ENCODE results near the gene PUM2.

Gene PUM2

DNA sequence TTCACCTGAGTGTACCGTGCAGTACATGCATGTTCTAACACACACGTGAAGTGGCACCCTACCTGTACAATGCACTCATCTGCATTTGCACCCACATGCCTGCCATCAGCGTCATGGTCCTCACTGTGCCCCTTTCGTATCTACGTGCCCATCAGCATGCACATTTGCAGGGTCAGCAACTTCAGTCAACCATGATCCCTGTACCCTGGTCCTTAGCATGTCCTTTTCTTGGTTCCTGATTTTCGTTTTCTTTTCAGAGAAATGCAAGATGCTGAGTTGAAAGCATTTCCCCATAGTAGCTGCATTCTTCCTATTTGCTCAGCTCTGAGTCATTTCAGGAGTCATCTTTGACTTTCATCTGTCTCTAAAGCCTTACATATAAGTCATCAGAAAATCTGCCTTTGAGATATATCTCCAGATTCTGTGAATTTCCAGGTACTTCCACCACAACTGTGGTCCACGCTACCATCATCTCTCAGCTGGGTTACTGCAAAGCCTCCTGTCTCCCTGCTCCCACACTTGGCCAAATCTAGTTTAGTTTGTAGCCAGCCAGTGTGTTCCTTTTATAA, 14.7 kb upstream of the PUM2 start:
- Histone ChIP-seq H3K36me3 (no peaks in the 10 kb centered on the region), H3K27ac (no peak overlapping the region), H3K9me3 (no peaks in the 10 kb centered on the region), H3K27me3 (peaks cover 5% of the 10 kb centered on the region), H3K4me3 (ENCODE audit: low read depth in 1 of 2, low read length in 1 of 2) (no peak overlapping the region), H3K4me1 (ENCODE audit: control insufficient read depth in 1 of 2, insufficient read depth in 1 of 2, low read depth in 1 of 2, low read length in 1 of 2) (no peaks in the 10 kb centered on the region)
- TF ChIP-seq, protein P1, sequence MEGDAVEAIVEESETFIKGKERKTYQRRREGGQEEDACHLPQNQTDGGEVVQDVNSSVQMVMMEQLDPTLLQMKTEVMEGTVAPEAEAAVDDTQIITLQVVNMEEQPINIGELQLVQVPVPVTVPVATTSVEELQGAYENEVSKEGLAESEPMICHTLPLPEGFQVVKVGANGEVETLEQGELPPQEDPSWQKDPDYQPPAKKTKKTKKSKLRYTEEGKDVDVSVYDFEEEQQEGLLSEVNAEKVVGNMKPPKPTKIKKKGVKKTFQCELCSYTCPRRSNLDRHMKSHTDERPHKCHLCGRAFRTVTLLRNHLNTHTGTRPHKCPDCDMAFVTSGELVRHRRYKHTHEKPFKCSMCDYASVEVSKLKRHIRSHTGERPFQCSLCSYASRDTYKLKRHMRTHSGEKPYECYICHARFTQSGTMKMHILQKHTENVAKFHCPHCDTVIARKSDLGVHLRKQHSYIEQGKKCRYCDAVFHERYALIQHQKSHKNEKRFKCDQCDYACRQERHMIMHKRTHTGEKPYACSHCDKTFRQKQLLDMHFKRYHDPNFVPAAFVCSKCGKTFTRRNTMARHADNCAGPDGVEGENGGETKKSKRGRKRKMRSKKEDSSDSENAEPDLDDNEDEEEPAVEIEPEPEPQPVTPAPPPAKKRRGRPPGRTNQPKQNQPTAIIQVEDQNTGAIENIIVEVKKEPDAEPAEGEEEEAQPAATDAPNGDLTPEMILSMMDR (IDR thresholded peaks at IDR 0.05) = no peak

DNA sequence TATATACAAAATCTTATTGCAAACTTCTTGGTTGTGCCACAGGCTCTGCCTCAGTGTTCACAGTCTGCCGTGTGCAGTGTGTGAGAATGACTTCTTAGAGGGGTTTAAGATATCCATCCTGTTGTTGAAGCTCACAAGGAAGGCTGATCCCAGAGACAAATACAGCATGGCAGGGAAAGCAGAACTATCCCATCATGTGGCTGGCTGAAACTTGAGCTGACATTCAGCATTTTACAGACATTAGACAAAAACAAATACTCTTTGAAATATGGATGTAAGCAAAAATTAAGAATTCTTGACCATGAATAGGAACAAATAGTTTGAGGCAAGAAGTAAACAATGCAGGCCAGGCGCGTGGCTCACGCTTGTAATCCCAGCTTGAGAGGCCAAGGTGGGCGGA, 12.9 kb upstream of the PUM2 start:
- TF ChIP-seq, protein P1 (IDR thresholded peaks at IDR 0.05) = no peak
- no peak overlapping the region for H3K27ac ChIP-seq
- H3K27me3 ChIP-seq = peaks cover 5% of the 10 kb centered on the region

DNA sequence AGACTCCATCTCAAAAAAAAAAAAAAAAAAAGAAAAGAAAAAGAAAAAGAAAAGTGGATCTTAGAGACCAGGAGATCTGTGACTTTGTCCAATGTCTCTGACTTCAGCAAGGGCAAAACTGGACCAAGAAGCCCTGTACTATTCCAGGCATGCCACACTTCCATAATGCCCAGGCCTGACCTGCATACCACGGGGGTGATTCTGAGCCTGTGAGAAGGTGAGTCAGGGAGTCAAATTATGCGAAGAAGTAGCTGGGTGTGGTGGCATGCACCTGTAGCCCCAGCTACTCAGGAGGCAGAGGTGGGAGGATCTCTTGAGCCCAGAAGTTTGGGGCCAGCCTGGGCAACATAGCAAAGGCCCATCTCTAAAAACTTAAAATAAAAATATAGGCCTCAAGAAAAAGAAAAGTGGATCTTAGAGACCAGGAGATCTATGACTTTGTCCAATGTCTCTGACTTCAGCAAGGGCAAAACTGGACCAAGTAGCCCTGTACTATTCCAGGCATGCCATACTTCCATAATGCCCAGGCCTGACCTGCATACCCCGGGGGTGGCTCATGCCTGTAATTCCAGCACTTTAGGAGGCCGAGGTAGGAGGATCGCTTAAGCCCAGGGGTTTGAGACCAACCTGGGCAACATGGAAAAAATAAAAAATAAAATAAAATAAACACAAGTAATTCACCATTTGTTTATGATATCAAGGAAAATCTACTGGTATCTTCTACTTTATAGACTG, 12.2 kb upstream of the PUM2 start:
- TF ChIP-seq, protein P1 (IDR thresholded peaks at IDR 0.05) = no peak
- H3K4me1 ChIP-seq (ENCODE audit: control insufficient read depth in 1 of 2, insufficient read depth in 1 of 2, low read depth in 1 of 2, low read length in 1 of 2) = peaks cover under 1 to 1% of the 10 kb centered on the region in 2 experiments
- H3K4me3 ChIP-seq (ENCODE audit: low read depth in 1 of 2, low read length in 1 of 2) = no peak overlapping the region
- no peaks in the 10 kb centered on the region for H3K9me3 ChIP-seq
- no peaks in the 10 kb centered on the region for H3K27me3 ChIP-seq
- no peaks in the 10 kb centered on the region for H3K36me3 ChIP-seq
- no peak overlapping the region for H3K27ac ChIP-seq

More for the DNA sequence above, 12.9 kb upstream of the PUM2 start:
- H3K36me3 ChIP-seq = no peaks in the 10 kb centered on the region
- no peak overlapping the region for H3K4me3 ChIP-seq (ENCODE audit: low read depth in 1 of 2, low read length in 1 of 2)
- no peaks in the 10 kb centered on the region for H3K4me1 ChIP-seq (ENCODE audit: control insufficient read depth in 1 of 2, insufficient read depth in 1 of 2, low read depth in 1 of 2, low read length in 1 of 2)
- H3K9me3 ChIP-seq = no peaks in the 10 kb centered on the region

DNA sequence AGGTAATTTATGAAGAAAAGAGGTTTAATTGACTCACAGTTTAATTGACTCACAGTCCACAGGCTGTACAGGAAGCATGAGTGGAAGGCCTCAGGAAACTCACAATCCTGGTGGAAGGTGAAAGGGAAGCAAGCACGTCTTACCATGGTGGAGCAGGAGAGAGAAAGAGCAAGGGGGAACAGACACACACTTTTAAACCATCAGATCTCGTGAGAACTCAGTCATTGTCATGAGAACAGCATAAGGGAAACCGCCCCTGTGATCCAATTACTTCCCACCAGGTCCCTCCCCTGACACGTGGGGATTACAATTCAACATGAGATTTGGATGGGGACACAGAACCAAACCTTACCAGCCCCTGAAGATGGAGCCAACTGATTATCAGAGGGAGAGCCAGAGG, 11.2 kb upstream of the PUM2 start:
- Histone ChIP-seq H3K27me3 (no peaks in the 10 kb centered on the region), H3K27ac (no peak overlapping the region), H3K9me3 (no peaks in the 10 kb centered on the region), H3K36me3 (no peaks in the 10 kb centered on the region), H3K4me3 (ENCODE audit: low read depth in 1 of 2, low read length in 1 of 2) (no peak overlapping the region), H3K4me1 (ENCODE audit: control insufficient read depth in 1 of 2, insufficient read depth in 1 of 2, low read depth in 1 of 2, low read length in 1 of 2) (peaks cover 3 to 5% of the 10 kb centered on the region in 2 experiments)
- TF ChIP-seq, protein P1 (IDR thresholded peaks at IDR 0.05) = no peak

DNA sequence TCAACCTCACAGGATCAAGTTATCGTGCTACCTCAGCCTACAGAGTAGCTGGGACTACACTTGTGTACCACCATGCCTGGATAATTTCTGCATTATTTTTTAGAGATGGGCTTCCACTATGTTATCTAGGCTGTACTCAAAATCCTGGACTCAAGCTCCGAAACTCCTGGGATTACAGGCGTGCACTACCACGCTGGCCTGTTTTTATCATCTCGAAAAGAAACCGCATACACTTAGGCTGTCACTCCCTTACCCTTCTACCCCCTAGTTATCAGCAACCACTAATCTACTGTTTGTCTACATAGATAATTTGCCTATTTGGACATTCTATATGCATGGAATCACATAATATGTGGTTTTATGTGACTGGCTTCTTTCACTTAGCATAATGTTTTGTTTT, 8.5 kb upstream of the PUM2 start:
- Histone ChIP-seq H3K9me3 (no peaks in the 10 kb centered on the region), H3K27ac (no peak overlapping the region), H3K27me3 (no peaks in the 10 kb centered on the region), H3K4me3 (ENCODE audit: low read depth in 1 of 2, low read length in 1 of 2) (no peak overlapping the region), H3K4me1 (ENCODE audit: control insufficient read depth in 1 of 2, insufficient read depth in 1 of 2, low read depth in 1 of 2, low read length in 1 of 2) (peaks cover 3 to 5% of the 10 kb centered on the region in 2 experiments), H3K36me3 (no peaks in the 10 kb centered on the region)
- TF ChIP-seq, protein P1 (IDR thresholded peaks at IDR 0.05) = no peak

Measured in neutrophil (primary cell).